Measurements from ENCODE around the gene CTNND2.
A peak's percentile ranks its signal among the peaks of the same experiment; 100 is the strongest.

CTNND2 gene

GRCh38 chr5:11177999-11178711 is 726.1 kb downstream of the CTNND2 start:
- DNase-seq (ENCODE audit: low spot score) = no peak

- DNase-seq (ENCODE audit: low spot score) = no peak
Observed at GRCh38 chr5:11174591-11174990, 729.7 kb downstream of the CTNND2 start.

GRCh38 chr5:11172484-11172883 is 731.8 kb downstream of the CTNND2 start:
- DNase-seq (ENCODE audit: low spot score) = no peak

GRCh38 chr5:11171236-11171635 is 733.0 kb downstream of the CTNND2 start:
- no peak for DNase-seq (ENCODE audit: low spot score)

GRCh38 chr5:11166923-11167322 is 737.3 kb downstream of the CTNND2 start:
- DNase-seq (ENCODE audit: low spot score) = no peak

GRCh38 chr5:11164531-11165294 is 739.5 kb downstream of the CTNND2 start:
- DNase-seq (ENCODE audit: low spot score) = no peak

GRCh38 chr5:11157132-11157531 is 747.1 kb downstream of the CTNND2 start:
- DNase-seq (ENCODE audit: low spot score) = no peak

GRCh38 chr5:11153670-11154382 is 750.4 kb downstream of the CTNND2 start:
- no peak for DNase-seq (ENCODE audit: low spot score)

GRCh38 chr5:11152368-11152767 is 751.9 kb downstream of the CTNND2 start:
- DNase-seq (ENCODE audit: low spot score) = no peak

GRCh38 chr5:11150976-11151375 is 753.3 kb downstream of the CTNND2 start:
- no peak for DNase-seq (ENCODE audit: low spot score)

- DNase-seq (ENCODE audit: low spot score) = peak; percentile 56
Observed at GRCh38 chr5:11148810-11149539, 755.3 kb downstream of the CTNND2 start.

GRCh38 chr5:11146171-11146570 is 758.1 kb downstream of the CTNND2 start:
- DNase-seq (ENCODE audit: low spot score) = no peak

GRCh38 chr5:11143456-11144267 is 760.6 kb downstream of the CTNND2 start:
- DNase-seq (ENCODE audit: low spot score) = no peak

- no peak for DNase-seq (ENCODE audit: low spot score)
Observed at GRCh38 chr5:11139217-11139865, 764.9 kb downstream of the CTNND2 start.

- no peak for DNase-seq (ENCODE audit: low spot score)
Observed at GRCh38 chr5:11130131-11130530, 774.1 kb downstream of the CTNND2 start.

GRCh38 chr5:11128021-11128420 is 776.2 kb downstream of the CTNND2 start:
- DNase-seq (ENCODE audit: low spot score) = no peak

- no peak for DNase-seq (ENCODE audit: low spot score)
Observed at GRCh38 chr5:11126844-11127243, 777.4 kb downstream of the CTNND2 start.

- no peak for DNase-seq (ENCODE audit: low spot score)
Observed at GRCh38 chr5:11121885-11122284, 782.4 kb downstream of the CTNND2 start.

- no peak for DNase-seq (ENCODE audit: low spot score)
Observed at GRCh38 chr5:11110128-11110527, 794.1 kb downstream of the CTNND2 start.

- peak; percentile 49 for DNase-seq (ENCODE audit: low spot score)
Observed at GRCh38 chr5:11105696-11106095, 798.5 kb downstream of the CTNND2 start.

Data from SK-N-DZ (cell line).